Fibroblast of peridontal ligament (primary cell): ENCODE results near the gene CFAP20DC.
"Not testable (repeated sequence)": the region's sequence is repeated elsewhere in the genome, so short reads cannot be mapped to it uniquely, and the experiment has no call there.

Experiments
- DNase-seq: peaks from one replicate; pipeline ENCODE4 v3.0.0-alpha.2; 2010; ENCODE audit errors: extremely low read depth

Gene CFAP20DC

DNA sequence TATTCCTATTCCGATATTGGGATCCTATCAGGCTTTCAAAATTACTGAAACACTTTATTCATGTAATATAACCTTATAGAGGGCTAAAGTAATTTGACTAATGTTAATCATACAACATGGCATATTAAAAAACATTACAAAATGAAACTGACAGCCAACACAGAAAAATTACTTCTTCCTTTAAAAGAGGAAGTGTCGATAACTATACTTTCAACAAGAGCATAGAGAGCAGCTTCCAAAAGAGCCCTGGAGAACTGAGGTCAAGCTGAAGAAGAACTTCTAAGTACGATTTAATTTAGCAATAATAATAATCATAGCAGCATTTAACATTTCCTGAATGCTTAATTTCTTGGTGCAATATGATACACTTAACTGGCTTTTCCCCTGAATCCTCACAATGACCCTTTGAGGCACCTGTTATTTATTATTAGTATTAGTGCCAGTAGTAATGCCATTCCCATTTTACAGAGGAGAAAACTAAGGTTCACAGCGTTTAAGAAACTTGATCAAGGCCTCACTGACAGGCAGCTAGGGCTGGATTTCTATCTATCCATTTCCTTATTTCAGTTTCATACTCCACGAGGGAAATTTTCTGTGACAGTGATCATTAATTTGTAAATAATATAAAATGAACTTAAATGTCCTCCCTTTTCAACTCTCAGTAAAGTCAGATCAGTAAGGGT is 181.6 kb downstream of the CFAP20DC start:
- no peak for DNase-seq

GRCh38 chr3:58867621-58868020 is 182.2 kb downstream of the CFAP20DC start:
- DNase-seq: no peak

DNA sequence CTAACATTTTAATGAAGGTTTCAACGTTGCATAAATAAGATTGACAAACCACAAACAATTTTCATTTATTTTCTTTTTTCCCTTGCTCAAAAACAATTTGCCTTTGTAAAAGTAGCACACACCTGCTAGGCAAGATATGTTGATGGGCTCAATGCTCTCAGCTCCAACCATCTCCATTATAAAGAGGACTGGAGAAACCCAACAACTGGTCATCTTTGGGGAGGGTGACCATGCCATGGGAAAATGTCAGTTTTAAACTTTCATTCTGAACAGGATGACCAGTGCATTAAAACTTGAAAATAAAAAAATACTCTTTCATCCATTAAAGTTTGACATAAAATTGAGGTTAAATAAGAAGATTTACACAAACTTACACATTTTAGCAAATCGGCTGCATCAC is 183.7 kb downstream of the CFAP20DC start:
- DNase-seq: no peak

GRCh38 chr3:58864480-58864879 is 185.3 kb downstream of the CFAP20DC start:
- no peak for DNase-seq

- no peak for DNase-seq
These were observed 186.6 kb downstream of the CFAP20DC start for GRCh38 chr3:58863206-58863605.

- DNase-seq: no peak
These were observed 188.3 kb downstream of the CFAP20DC start for GRCh38 chr3:58861551-58861950.

- peak; percentile 43 for DNase-seq
These were observed 191.7 kb downstream of the CFAP20DC start for GRCh38 chr3:58858126-58858525.

DNA sequence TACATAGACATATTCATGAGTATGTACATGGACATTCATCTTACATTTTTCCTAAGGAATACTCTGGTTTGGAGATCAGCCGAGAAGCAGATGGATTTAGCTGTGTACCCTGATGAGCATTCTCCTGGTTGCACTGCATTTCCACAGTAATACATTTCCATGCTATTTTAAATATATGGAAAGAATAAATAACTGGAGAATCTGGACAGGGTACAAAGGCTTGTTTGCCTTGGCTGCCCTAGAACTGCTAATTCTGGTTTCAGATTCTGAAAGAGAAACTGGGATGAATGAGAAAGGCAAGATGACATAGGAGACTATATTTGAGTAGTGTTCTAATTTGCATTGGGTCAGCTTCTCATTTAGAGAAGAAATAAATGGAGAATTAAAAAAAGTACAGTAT is 192.4 kb downstream of the CFAP20DC start:
- peak; percentile 42 for DNase-seq

- no peak for DNase-seq
These were observed 201.0 kb downstream of the CFAP20DC start for GRCh38 chr3:58848826-58849225.

GRCh38 chr3:58842050-58842747 is 207.6 kb downstream of the CFAP20DC start:
- DNase-seq: not testable (repeated sequence)

- no peak for DNase-seq
These were observed 208.9 kb downstream of the CFAP20DC start for GRCh38 chr3:58840949-58841348.

GRCh38 chr3:58839964-58840363 is 209.9 kb downstream of the CFAP20DC start:
- no peak for DNase-seq

- no peak for DNase-seq
These were observed 210.6 kb downstream of the CFAP20DC start for GRCh38 chr3:58839187-58839586.

- no peak for DNase-seq
These were observed 212.0 kb downstream of the CFAP20DC start for GRCh38 chr3:58837856-58838255.

DNA sequence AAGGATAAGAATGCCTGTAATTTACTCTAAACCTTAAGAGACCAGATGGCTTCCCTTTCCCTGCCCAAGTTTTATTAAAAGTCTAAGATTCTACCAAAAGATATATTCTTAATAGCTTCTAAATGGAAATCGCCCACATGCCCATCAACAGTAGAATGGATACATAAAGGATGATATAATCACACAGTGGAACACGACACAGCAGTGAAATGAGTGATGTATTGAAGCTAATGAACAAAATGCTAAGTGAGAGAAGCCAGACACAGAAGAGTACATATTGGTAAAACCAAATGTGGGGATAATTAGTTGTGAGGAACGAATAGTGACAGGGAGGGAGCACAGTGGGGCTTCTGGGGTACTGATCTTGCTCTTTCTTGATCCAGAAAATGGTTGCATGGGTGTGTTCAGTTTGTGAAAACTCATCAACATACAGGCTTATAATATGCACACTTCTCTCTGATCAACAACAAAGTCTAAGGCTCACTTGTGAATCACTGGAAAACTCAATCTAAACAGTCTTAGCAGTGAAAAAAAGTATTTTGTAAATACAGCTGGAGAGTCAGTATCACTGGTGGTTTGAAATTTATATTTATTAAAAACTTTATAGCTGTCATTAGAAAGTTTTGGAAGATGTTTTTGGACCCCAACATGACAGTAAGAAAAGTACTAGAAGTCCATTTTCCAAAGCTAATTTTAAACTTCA is 212.5 kb downstream of the CFAP20DC start:
- no peak for DNase-seq

DNA sequence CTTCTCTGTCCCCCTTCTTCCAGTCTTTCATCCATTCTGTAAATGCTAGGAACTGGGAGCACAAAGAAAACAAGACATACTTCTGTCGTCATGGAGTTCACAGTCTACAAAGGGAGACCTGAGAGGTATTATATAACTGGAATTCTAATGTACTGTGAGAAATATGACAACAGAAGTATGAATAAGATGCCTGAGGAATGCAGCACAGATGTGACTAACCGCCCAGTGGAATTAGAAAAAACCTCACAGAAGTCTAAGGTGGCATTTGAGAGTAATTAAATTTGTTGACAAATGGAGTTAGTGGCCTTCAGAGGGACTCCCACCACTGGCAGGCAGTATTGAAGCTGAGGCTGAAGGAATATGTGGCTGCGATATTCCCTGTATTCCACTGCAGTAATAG is 214.7 kb downstream of the CFAP20DC start:
- peak; percentile 45 for DNase-seq

DNA sequence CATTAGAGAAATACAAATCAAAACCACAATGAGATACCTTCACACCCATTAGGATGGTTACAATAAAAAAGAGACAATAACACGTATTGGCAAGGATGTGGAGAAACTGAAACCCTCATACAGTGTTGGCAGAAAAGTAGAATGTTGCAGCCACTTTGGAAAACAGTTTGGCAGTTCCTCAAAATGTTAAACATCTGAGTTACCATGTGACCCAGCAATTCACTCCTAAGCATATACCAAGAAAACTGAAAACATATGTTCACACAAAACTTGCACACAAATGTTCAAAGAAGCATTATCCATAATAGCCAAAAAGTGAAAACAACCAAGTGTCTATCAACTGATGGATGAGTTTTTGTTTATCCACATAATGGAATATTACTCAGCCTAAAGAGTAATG is 216.3 kb downstream of the CFAP20DC start:
- peak; percentile 81 for DNase-seq

- no peak for DNase-seq
These were observed 220.4 kb downstream of the CFAP20DC start for GRCh38 chr3:58829321-58830000.

DNA sequence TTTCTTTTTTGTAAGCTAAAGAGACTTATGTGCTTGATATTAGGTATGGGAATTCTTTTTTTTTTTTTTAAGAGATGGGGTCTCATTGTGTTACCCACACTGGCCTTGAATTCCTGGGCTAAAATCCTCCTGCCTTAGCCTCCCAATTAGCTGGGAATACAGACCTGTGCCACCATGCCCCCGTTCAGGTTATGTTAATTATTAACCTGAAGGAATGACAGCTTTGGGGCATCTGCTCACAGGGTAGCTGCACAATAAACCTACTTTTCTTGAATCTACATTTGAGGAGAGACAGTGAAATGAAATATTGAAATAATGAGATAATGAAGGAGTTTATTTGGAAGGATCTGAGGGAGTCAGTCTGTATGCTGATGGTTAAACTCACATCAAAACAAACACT is 225.0 kb downstream of the CFAP20DC start:
- DNase-seq: no peak

- DNase-seq: peak; percentile 84
These were observed 225.5 kb downstream of the CFAP20DC start for GRCh38 chr3:58824285-58824684.

DNA sequence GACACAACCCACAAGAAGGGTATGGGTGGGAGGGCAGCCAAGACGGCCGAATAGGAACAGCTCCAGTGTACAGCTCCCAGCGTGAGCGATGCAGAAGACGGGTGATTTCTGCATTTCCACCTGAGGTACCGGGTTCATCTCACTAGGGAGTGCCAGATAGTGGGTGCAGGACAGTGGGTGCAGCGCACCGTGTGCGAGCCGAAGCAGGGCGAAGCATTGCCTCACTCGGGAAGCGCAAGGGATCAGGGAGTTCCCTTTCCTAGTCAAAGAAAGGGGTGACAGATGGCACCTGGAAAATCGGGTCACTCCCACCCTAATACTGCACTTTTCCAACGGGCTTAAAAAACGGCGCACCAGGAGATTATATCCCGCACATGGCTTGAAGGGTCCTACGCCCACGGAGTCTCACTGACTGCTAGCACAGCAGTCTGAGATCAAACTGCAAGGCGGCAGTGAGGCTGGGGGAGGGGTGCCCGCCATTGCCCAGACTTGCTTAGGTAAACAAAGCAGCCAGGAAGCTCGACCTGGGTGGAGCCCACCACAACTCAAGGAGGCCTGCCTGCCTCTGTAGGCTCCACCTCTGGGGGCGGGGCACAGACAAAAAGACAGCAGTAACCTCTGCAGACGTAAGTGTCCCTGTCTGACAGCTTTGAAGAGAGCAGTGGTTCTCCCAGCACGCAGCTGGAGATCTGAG is 243.1 kb downstream of the CFAP20DC start:
- not testable (repeated sequence) for DNase-seq

GRCh38 chr3:58804914-58805313 is 244.9 kb downstream of the CFAP20DC start:
- DNase-seq: no peak
